WTC11 (cell line): Measurements from ENCODE around the gene DENND2C. TPM values are rescaled to one million over a fixed set of nuclear protein-coding genes. Genes with fewer than 3 reads are reported as not detected.

ENCODE experiments used
- ATAC-seq: fragments of 200-7000 bp; cut with Tn5 transposase; 2 replicates; pipeline ENCODE4 v1.10.0; 2021; ENCODE audit warnings: mild to moderate bottlenecking, moderate library complexity
- CTCF ChIA-PET: fragments of 300-600 bp; sonication (Branson Sonifier 250); formaldehyde crosslinking; loops from one replicate; lab custom pipeline; 2021; ENCODE audit warnings: antibody characterized with exemption; lab: Charles Lee
- POLR2A ChIA-PET: fragments of 350-600 bp; sonication (Branson Sonifier 250); formaldehyde crosslinking; loops from one replicate; lab custom pipeline; 2021; ENCODE audit warnings: antibody characterized with exemption; lab: Charles Lee
- DNase-seq: peaks from one replicate; pipeline ENCODE4 v3.0.0; 2021; ENCODE audit warnings: low spot score
- H3K27ac Mint-ChIP-seq: 2 replicates; pipeline ENCODE4 v1.8.0; 2021; ENCODE audit warnings: mixed read lengths
- H3K27me3 Mint-ChIP-seq: 2 replicates; pipeline ENCODE4 v1.8.0; 2021; ENCODE audit warnings: low read depth, mild to moderate bottlenecking, moderate library complexity, mixed read lengths
- H3K36me3 Mint-ChIP-seq: 2 replicates; pipeline ENCODE4 v1.8.0; 2021; ENCODE audit warnings: mixed read lengths
- H3K4me1 Mint-ChIP-seq: 2 replicates; pipeline ENCODE4 v1.8.0; 2022; ENCODE audit warnings: mixed read lengths
- H3K4me3 Mint-ChIP-seq: 2 replicates; pipeline ENCODE4 v1.8.0; 2021; ENCODE audit warnings: mild to moderate bottlenecking, moderate library complexity, mixed read lengths
- H3K9me3 Mint-ChIP-seq: 2 replicates; pipeline ENCODE4 v1.8.0; 2021; ENCODE audit warnings: mixed read lengths
- FOXP1 ChIP-seq: sonication (generic); formaldehyde crosslinking; IDR thresholded peaks from 2 replicates; pipeline ENCODE4 v1.8.0; 2022; ENCODE audit warnings: missing genetic modification reagents, mild to moderate bottlenecking, moderate library complexity, borderline replicate concordance
- JUN ChIP-seq: sonication (generic); formaldehyde crosslinking; IDR thresholded peaks from 2 replicates; pipeline ENCODE4 v1.8.0; 2023; ENCODE audit warnings: mild to moderate bottlenecking, missing genetic modification reagents
- NFE2L1 ChIP-seq: sonication (generic); formaldehyde crosslinking; IDR thresholded peaks from 2 replicates; pipeline ENCODE4 v1.8.1; 2023; ENCODE audit warnings: missing genetic modification reagents
- RORB ChIP-seq: fragments of 250-450 bp; sonication (Bioruptor Pico); IDR thresholded peaks from 2 replicates; pipeline ENCODE4 v1.9.0; 2021; ENCODE audit warnings: mild to moderate bottlenecking
- SP1 ChIP-seq: sonication (generic); formaldehyde crosslinking; conservative IDR thresholded peaks from 2 replicates; pipeline ENCODE4 v1.8.1; 2022; ENCODE audit warnings: missing genetic modification reagents
- TEAD4 ChIP-seq: sonication (generic); formaldehyde crosslinking; IDR thresholded peaks from 2 replicates; pipeline ENCODE4 v1.8.0; 2022; ENCODE audit warnings: mild to moderate bottlenecking, missing genetic modification reagents
- ZBTB21 ChIP-seq: sonication (generic); formaldehyde crosslinking; IDR thresholded peaks from 2 replicates; pipeline ENCODE4 v1.8.1; 2023; ENCODE audit warnings: mild to moderate bottlenecking, missing genetic modification reagents, borderline replicate concordance
- ZNF416 ChIP-seq: fragments of 250-450 bp; sonication (Bioruptor Pico); IDR thresholded peaks from 2 replicates; pipeline ENCODE4 v1.9.0; 2021; ENCODE audit warnings: mild to moderate bottlenecking, inconsistent platforms
- ZNF423 ChIP-seq: fragments of 250-450 bp; sonication (Bioruptor Pico); IDR thresholded peaks from 2 replicates; pipeline ENCODE4 v2.1.2; 2022; ENCODE audit warnings: mild to moderate bottlenecking, moderate library complexity
- ZNF671 ChIP-seq: fragments of 250-450 bp; sonication (Bioruptor Pico); IDR thresholded peaks from 2 replicates; pipeline ENCODE4 v1.8.0; 2021; ENCODE audit warnings: mild to moderate bottlenecking
- total RNA-seq: library from RNA; stranded (reverse); gene quantifications from 3 replicates; pipeline ENCODE4 v1.2.3, GENCODE V29; 2021
- TF ChIP-seq, protein P1 (sequence below): sonication (generic); formaldehyde crosslinking; IDR thresholded peaks from 2 replicates; pipeline ENCODE4 v1.8.1; 2023; ENCODE audit warnings: mild to moderate bottlenecking, missing genetic modification reagents
- TF ChIP-seq, protein P2 (sequence below): sonication (generic); formaldehyde crosslinking; IDR thresholded peaks from 2 replicates; pipeline ENCODE4 v1.8.1; 2023; ENCODE audit warnings: mild to moderate bottlenecking, missing genetic modification reagents, moderate library complexity
- TF ChIP-seq, protein P3 (sequence below): sonication (generic); formaldehyde crosslinking; IDR thresholded peaks from 2 replicates; pipeline ENCODE4 v1.8.0; 2022; ENCODE audit warnings: mild to moderate bottlenecking, missing genetic modification reagents
- TF ChIP-seq, protein P4 (sequence below): sonication (generic); formaldehyde crosslinking; IDR thresholded peaks from 2 replicates; pipeline ENCODE4 v1.8.0; 2023; ENCODE audit warnings: mild to moderate bottlenecking, missing genetic modification reagents
- TF ChIP-seq, protein P5 (sequence below): sonication (generic); formaldehyde crosslinking; IDR thresholded peaks from 2 replicates; pipeline ENCODE4 v1.8.0; 2022; ENCODE audit warnings: mild to moderate bottlenecking, missing genetic modification reagents
- TF ChIP-seq, protein P6 (sequence below): sonication (generic); formaldehyde crosslinking; IDR thresholded peaks from 2 replicates; pipeline ENCODE4 v1.8.1; 2022; ENCODE audit warnings: mild to moderate bottlenecking, moderate library complexity, missing genetic modification reagents
- TF ChIP-seq, protein P7 (sequence below): sonication (generic); formaldehyde crosslinking; IDR thresholded peaks from 2 replicates; pipeline ENCODE4 v1.8.0; 2023; ENCODE audit warnings: missing genetic modification reagents
- TF ChIP-seq, protein P8 (sequence below): sonication (generic); formaldehyde crosslinking; IDR thresholded peaks from 2 replicates; pipeline ENCODE4 v1.8.1; 2022; ENCODE audit warnings: mild to moderate bottlenecking, missing genetic modification reagents, moderate library complexity, borderline replicate concordance
- TF ChIP-seq, protein P9 (sequence below): sonication (generic); formaldehyde crosslinking; IDR thresholded peaks from 2 replicates; pipeline ENCODE4 v1.8.1; 2023; ENCODE audit warnings: mild to moderate bottlenecking, missing genetic modification reagents

Gene DENND2C
- total RNA-seq, 1 experiment from 2014 or later = 2.9 TPM

DNA sequence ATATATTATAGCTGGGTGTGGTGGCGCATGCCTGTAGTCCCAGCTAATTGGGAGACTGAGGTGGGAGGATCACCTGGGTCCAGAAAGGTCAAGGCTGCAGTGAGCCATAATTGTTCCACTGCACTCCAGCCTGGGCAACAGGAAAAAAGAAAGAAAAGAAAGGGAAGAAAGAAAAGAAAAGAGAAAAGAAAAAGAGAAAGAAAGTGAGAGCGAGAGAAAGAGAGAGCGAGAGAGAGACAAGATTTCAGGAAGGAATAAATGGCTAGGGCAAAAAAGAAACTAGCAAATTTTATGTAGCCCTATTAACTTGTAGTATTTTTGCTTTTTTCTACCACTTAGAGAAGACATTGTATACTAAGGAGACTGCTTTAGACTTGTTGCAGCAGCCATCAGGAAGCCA lies 40.5 kb upstream of the DENND2C start:
- Mint-ChIP-seq H3K4me3 (no peak overlapping the region), H3K27me3 (no peaks in the 10 kb centered on the region), H3K36me3 (peaks cover 52% of the 10 kb centered on the region), H3K4me1 (no peaks in the 10 kb centered on the region), H3K27ac (no peak overlapping the region), H3K9me3 (no peaks in the 10 kb centered on the region)
- POLR2A ChIA-PET = no interaction called here
- CTCF ChIA-PET = interaction anchor here (1.6 kb wide), 1 partner anchor 364 kb away, joined by 3 read pairs; no protein-coding TSS in a partner anchor
- no peak for DNase-seq
- TF ChIP-seq FOXP1 = no peak
- TF ChIP-seq RORB = no peak
- no peak for TF ChIP-seq TEAD4 (CRISPR knock-in tag)
- TF ChIP-seq, protein P1, sequence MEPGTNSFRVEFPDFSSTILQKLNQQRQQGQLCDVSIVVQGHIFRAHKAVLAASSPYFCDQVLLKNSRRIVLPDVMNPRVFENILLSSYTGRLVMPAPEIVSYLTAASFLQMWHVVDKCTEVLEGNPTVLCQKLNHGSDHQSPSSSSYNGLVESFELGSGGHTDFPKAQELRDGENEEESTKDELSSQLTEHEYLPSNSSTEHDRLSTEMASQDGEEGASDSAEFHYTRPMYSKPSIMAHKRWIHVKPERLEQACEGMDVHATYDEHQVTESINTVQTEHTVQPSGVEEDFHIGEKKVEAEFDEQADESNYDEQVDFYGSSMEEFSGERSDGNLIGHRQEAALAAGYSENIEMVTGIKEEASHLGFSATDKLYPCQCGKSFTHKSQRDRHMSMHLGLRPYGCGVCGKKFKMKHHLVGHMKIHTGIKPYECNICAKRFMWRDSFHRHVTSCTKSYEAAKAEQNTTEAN = no peak
- TF ChIP-seq, protein P2, sequence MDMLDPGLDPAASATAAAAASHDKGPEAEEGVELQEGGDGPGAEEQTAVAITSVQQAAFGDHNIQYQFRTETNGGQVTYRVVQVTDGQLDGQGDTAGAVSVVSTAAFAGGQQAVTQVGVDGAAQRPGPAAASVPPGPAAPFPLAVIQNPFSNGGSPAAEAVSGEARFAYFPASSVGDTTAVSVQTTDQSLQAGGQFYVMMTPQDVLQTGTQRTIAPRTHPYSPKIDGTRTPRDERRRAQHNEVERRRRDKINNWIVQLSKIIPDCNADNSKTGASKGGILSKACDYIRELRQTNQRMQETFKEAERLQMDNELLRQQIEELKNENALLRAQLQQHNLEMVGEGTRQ = no peak
- TF ChIP-seq, protein P3, sequence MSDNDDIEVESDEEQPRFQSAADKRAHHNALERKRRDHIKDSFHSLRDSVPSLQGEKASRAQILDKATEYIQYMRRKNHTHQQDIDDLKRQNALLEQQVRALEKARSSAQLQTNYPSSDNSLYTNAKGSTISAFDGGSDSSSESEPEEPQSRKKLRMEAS = no peak
- TF ChIP-seq ZBTB21 (CRISPR knock-in tag) = no peak
- TF ChIP-seq, protein P4, sequence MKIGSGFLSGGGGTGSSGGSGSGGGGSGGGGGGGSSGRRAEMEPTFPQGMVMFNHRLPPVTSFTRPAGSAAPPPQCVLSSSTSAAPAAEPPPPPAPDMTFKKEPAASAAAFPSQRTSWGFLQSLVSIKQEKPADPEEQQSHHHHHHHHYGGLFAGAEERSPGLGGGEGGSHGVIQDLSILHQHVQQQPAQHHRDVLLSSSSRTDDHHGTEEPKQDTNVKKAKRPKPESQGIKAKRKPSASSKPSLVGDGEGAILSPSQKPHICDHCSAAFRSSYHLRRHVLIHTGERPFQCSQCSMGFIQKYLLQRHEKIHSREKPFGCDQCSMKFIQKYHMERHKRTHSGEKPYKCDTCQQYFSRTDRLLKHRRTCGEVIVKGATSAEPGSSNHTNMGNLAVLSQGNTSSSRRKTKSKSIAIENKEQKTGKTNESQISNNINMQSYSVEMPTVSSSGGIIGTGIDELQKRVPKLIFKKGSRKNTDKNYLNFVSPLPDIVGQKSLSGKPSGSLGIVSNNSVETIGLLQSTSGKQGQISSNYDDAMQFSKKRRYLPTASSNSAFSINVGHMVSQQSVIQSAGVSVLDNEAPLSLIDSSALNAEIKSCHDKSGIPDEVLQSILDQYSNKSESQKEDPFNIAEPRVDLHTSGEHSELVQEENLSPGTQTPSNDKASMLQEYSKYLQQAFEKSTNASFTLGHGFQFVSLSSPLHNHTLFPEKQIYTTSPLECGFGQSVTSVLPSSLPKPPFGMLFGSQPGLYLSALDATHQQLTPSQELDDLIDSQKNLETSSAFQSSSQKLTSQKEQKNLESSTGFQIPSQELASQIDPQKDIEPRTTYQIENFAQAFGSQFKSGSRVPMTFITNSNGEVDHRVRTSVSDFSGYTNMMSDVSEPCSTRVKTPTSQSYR (CRISPR knock-in tag) = no peak
- TF ChIP-seq, protein P5, sequence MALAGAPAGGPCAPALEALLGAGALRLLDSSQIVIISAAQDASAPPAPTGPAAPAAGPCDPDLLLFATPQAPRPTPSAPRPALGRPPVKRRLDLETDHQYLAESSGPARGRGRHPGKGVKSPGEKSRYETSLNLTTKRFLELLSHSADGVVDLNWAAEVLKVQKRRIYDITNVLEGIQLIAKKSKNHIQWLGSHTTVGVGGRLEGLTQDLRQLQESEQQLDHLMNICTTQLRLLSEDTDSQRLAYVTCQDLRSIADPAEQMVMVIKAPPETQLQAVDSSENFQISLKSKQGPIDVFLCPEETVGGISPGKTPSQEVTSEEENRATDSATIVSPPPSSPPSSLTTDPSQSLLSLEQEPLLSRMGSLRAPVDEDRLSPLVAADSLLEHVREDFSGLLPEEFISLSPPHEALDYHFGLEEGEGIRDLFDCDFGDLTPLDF (CRISPR knock-in tag) = no peak
- TF ChIP-seq, protein P6, sequence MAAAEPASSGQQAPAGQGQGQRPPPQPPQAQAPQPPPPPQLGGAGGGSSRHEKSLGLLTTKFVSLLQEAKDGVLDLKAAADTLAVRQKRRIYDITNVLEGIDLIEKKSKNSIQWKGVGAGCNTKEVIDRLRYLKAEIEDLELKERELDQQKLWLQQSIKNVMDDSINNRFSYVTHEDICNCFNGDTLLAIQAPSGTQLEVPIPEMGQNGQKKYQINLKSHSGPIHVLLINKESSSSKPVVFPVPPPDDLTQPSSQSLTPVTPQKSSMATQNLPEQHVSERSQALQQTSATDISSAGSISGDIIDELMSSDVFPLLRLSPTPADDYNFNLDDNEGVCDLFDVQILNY = no peak
- no peak for TF ChIP-seq JUN (CRISPR knock-in tag)
- TF ChIP-seq, protein P7, sequence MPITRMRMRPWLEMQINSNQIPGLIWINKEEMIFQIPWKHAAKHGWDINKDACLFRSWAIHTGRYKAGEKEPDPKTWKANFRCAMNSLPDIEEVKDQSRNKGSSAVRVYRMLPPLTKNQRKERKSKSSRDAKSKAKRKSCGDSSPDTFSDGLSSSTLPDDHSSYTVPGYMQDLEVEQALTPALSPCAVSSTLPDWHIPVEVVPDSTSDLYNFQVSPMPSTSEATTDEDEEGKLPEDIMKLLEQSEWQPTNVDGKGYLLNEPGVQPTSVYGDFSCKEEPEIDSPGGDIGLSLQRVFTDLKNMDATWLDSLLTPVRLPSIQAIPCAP (CRISPR knock-in tag) = no peak
- no peak for TF ChIP-seq ZNF671 (CRISPR knock-in tag)
- no peak for TF ChIP-seq SP1 (CRISPR knock-in tag)
- no peak for TF ChIP-seq ZNF416 (CRISPR knock-in tag)
- TF ChIP-seq, protein P8, sequence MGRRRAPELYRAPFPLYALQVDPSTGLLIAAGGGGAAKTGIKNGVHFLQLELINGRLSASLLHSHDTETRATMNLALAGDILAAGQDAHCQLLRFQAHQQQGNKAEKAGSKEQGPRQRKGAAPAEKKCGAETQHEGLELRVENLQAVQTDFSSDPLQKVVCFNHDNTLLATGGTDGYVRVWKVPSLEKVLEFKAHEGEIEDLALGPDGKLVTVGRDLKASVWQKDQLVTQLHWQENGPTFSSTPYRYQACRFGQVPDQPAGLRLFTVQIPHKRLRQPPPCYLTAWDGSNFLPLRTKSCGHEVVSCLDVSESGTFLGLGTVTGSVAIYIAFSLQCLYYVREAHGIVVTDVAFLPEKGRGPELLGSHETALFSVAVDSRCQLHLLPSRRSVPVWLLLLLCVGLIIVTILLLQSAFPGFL = no peak
- TF ChIP-seq, protein P9, sequence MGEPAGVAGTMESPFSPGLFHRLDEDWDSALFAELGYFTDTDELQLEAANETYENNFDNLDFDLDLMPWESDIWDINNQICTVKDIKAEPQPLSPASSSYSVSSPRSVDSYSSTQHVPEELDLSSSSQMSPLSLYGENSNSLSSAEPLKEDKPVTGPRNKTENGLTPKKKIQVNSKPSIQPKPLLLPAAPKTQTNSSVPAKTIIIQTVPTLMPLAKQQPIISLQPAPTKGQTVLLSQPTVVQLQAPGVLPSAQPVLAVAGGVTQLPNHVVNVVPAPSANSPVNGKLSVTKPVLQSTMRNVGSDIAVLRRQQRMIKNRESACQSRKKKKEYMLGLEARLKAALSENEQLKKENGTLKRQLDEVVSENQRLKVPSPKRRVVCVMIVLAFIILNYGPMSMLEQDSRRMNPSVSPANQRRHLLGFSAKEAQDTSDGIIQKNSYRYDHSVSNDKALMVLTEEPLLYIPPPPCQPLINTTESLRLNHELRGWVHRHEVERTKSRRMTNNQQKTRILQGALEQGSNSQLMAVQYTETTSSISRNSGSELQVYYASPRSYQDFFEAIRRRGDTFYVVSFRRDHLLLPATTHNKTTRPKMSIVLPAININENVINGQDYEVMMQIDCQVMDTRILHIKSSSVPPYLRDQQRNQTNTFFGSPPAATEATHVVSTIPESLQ (CRISPR knock-in tag) = no peak
- no peak for TF ChIP-seq NFE2L1 (CRISPR knock-in tag)
- TF ChIP-seq ZNF423 (CRISPR knock-in tag) = no peak
- TF ChIP-seq, all 79 proteins: peak for 0
- ATAC-seq = no peak
